RPMI7951 (cell line): ENCODE measurements around the gene MSH6. TPM values are rescaled to one million over a fixed set of nuclear protein-coding genes. Genes with fewer than 3 reads are reported as not detected.
A peak's percentile ranks its signal among the peaks of the same experiment; 100 is the strongest.

Experiments used
- DNase-seq: peaks from one replicate; pipeline ENCODE4 v3.0.0-alpha.2; 2012; ENCODE audit warnings: low read depth
- total RNA-seq: library from RNA; depleted of rRNA; stranded (reverse); fragments of >200 nt; shearing (Covaris generic); gene quantifications from 2 replicates; pipeline ENCODE4 v1.2.3, GENCODE V29; 2014

MSH6 gene
- total RNA-seq, 1 experiment from 2014 or later: 56.4 TPM

DNA sequence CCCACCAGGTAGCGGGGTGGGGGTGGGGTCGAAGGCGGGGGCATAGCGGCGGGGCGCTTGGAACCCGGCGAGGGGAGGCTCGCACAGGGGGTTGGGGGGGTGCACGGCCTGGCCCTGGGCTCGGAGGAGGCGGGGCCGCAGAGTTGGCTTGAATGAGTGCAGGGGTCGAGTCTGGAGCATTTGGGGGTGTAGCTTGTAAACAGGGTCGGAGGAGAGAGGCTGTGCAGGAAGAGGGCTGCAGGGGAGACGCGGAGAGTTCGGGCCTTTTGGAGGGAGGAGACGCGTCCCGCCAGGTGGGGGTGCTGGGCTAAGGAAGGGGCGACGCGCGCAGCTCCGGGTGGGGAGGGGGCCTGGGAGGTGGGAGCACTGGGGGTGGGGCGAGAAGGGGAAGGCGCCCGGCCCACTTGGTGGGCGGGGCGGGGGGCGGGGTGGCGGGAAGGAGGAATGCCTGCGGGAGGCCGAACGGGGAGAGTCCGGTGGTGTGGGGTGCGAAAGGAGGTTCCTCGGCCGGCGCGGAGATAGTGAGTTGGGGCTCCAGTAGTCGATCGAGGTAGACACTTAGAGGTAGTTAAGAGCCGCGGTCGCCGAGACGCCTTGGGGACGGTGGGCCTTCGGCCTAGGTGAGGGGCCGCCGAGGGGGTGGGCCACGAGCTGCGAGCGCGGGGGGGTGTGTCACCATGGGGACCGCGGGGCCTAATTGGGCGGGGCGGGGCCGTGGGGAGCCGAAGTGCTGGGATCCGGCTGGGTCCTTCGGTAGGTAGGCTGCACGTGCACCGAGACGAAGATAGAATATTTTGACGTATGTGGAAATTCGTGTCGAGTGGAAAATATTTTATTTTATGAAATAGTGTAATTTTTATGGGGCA is 774 bp downstream of the MSH6 start:
- peak; percentile 62 for DNase-seq

DNA sequence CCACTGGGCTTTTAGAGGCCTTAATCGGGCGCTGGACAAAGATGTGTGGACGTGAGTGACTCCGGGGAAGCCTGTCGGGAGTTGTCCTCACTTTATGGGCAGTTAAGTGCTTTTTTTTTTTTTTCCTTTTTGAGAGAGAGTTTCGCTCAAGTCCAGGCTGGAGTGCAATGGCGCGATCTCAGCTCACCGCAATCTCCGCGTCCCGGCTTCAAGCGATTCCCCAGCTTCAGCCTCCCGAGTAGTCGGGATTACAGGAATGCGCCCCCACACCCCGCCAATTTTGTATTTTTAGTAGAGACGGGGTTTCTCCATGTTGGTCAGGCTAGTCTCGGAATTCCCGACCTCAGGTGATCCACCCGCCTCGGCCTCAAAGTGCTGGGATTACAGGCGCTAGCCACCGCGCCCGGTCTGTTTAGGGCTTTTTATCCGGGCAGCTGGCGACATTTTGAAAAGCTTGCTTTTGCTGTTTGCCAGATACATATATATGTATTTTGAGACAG is 1.5 kb downstream of the MSH6 start:
- DNase-seq: no peak

DNA sequence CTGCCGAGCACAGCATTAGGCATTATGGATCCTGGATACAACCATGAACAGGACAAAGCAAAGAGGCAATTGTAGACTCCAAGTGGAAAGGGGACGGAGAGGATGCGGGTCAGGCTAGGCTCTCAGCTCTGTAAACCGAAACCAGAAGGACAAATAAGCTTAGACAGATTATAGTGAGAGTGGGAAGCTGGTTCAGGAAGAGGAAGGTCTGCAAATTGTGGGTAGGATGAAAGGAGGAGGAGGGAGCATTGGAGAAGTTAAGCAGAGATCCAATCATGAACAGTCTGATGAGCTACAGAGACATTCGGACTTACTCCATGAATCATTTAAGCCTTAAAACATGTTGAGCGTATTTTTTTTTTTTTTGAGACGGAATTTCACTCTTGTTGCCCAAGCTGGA is 3.0 kb downstream of the MSH6 start:
- DNase-seq: no peak

DNA sequence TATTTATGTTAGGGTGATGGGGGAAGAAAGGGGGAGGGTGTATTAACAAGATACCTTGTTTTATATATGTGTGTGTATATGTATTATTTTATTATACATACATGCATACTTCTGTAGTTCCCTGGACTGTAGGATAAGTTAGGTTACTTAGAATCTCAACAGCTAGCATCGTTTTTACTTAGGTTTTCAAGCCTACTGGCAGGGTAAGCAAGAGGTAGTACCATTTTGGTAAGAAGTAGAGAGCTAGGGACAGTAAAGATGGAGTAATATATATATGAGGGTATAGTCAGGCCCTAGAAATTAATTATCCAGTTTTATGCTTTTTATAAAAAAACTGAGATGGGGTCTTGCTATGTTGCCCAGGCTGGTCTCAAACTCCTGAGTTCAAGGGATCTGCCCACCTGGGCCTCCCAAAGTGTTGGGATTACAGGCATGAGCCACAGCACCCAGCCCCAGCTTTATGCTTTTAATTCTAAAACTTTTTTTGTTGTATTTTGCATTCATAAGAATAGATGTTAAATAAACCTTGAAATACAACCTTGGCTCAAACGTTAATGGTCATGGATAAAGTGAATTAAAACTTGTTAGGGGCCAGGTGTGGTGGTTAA is 13.2 kb downstream of the MSH6 start:
- DNase-seq: no peak

DNA sequence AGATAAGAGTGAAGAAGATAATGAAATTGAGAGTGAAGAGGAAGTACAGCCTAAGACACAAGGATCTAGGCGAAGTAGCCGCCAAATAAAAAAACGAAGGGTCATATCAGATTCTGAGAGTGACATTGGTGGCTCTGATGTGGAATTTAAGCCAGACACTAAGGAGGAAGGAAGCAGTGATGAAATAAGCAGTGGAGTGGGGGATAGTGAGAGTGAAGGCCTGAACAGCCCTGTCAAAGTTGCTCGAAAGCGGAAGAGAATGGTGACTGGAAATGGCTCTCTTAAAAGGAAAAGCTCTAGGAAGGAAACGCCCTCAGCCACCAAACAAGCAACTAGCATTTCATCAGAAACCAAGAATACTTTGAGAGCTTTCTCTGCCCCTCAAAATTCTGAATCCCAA is 15.7 kb downstream of the MSH6 start:
- DNase-seq: no peak

DNA sequence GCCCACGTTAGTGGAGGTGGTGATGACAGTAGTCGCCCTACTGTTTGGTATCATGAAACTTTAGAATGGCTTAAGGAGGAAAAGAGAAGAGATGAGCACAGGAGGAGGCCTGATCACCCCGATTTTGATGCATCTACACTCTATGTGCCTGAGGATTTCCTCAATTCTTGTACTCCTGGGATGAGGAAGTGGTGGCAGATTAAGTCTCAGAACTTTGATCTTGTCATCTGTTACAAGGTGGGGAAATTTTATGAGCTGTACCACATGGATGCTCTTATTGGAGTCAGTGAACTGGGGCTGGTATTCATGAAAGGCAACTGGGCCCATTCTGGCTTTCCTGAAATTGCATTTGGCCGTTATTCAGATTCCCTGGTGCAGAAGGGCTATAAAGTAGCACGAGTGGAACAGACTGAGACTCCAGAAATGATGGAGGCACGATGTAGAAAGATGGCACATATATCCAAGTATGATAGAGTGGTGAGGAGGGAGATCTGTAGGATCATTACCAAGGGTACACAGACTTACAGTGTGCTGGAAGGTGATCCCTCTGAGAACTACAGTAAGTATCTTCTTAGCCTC is 16.2 kb downstream of the MSH6 start:
- no peak for DNase-seq

DNA sequence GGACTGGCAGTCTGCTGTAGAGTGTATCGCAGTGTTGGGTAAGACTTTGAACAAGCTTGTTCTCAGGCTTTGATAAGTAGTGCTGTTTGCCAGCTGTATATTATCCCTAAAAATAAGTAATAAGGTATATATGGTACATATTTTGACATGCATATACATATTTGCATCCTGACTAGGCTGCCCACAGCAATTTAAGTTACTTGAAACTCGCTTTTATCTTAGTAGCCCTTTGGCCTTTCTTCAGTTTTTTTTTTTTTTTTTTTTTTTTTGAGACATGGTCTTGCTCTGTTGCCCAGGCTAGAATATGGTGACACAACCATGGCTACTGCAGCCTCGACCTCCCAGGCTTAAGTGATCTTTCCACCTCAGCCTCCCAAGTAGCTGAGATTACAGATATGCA is 18.2 kb downstream of the MSH6 start:
- no peak for DNase-seq

DNA sequence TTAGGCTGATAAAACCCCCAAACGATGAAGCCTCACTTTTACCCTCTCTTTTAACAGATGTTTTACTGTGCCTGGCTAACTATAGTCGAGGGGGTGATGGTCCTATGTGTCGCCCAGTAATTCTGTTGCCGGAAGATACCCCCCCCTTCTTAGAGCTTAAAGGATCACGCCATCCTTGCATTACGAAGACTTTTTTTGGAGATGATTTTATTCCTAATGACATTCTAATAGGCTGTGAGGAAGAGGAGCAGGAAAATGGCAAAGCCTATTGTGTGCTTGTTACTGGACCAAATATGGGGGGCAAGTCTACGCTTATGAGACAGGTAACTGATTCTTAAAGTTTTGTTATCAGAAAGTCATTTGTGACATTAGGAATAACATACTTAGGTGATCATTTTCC is 20.4 kb downstream of the MSH6 start:
- no peak for DNase-seq

DNA sequence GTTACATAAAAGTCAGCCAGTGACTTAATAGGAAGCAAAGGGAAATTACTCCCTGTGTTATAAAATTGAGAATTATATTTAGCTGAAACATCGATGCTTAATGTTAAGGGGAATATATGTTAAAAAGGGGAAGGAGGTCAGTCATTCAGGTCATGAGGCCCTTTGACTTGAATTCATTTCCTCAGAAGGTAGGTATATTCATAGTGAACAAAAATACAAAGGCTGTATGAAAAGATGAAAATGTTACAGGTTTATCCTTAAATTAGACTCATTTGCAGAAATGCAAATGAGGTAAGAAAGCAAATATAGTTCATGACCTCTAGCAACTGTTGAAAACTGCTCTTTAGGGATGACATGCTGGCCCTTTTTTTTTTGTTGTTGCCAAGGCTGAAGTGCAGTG is 20.8 kb downstream of the MSH6 start:
- DNase-seq: no peak

DNA sequence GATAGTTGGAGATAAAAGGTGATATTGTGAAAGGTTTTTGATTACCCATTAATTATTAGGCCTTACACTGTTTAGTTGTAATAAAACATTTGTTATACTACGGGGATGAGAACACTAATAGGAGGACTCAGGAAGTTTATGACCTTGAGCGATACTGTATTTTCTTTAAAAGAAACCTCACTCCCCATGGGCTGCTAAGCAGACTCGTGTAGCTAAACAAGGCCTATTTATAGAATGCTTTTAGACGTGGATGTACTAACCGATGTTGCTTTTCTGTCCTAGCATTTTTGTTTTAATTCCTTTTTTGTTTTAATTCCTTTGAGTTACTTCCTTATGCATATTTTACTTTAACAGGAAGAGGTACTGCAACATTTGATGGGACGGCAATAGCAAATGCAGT is 22.9 kb downstream of the MSH6 start:
- DNase-seq: no peak

DNA sequence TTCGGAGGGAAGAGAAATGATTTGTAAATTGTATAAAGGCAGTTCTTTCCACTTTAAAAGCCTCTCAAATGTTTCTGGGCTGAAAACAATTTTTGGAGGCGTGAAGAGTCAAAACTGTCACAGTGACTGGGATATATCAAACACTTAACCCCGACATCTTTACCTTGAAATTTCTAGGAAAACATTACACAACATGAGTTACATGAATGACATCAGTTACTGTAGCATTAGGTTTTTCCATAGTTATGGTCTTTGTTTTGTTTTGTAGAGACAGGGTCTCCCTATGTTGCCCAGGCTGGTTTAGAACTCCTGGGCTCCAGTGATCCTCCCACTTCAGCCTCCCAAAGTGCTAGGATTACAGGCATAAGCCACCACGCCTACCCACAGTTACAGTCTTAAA is 25.7 kb downstream of the MSH6 start:
- DNase-seq: no peak

DNA sequence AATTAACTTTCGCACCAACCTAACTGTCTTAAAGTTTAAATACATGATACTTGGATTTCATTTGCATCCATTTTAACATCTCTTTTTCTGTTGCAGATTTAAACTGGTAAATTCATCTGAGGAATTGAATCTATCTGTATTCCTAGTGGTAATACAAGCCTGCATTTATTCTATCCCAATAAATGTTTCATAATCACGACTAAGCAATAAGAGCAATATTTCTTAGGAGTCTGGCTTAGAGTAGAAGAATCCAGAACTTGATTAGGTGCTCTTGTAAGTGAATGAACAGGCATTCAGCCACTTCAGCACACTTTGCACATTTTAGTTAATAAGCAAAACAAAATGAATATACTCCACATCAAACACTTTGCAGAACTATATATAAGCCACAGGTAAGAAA is 27.0 kb downstream of the MSH6 start:
- no peak for DNase-seq

DNA sequence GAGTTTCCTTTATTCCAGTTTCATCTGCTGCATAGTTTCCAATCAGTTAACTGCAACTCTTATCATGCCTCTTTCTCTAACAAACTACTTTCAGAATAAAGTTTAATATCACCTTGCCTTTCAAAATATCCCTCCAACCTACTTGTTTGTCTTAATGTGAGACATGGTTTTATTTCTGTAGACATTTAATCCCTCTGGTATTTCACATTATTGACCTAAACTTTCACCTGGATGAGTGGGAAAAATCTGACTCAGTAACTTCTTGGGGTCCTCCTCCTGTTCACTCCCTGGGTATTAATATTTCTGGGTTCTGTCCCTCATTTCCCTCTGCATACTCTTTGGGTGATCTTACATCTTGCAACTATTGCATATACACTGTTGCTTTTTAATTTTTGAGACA is 27.9 kb downstream of the MSH6 start:
- DNase-seq: no peak

DNA sequence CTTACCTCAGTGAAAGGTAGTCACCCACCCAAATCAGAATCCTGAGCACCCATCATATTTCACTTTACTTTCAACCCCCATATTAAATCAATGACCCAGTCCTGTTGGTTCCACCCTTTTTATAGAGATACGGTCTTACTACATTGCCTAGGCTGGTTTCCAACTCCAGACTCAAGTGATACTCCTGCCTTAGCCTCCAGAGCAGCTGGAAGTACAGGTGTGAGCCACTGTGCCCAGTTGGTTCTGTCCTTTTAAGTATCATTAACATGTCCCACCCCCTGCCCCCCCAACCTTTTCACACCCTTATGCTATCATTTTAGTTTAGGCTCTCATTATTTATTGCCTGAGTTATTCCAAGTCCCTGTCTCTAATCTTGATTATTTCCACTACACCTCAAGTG is 28.7 kb downstream of the MSH6 start:
- DNase-seq: no peak

DNA sequence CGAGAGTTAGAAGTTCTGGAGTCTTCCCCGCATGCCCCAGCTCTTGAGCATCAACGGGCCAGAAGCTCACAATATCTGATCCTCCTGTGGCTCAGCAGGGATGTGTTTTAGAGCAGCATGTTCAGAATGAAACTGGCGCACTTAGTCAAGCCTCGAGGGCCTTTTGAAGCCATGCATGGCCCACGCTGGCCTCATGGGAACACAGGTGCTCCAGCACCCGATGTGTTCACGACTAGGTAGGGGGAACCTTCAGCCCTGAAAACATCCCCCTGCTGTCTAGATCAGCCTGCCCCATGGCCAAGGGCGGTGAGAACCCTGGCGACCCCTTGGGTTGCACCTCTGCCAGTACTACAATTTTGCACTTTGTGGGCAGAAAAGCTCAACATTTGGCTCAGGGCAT is 32.8 kb downstream of the MSH6 start:
- DNase-seq: no peak

DNA sequence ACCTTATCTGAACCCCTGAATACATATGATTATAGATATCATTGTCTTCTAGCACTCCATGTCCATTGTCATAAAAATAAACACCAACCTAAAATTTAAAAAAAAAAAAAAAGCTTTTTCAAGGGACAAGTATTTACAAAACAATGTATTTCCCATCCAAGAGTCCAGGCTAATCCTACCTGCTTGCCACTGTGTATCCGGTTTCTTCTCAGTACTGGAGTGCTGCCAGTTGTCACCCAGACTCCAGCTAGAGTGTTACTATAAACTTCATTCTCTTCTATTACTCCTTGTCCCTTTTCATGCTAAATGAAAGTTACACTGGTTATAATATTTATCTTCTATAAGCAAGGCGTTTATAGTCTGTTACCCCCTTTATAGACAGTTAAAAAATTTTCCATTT is 35.8 kb downstream of the MSH6 start:
- DNase-seq: no peak

DNA sequence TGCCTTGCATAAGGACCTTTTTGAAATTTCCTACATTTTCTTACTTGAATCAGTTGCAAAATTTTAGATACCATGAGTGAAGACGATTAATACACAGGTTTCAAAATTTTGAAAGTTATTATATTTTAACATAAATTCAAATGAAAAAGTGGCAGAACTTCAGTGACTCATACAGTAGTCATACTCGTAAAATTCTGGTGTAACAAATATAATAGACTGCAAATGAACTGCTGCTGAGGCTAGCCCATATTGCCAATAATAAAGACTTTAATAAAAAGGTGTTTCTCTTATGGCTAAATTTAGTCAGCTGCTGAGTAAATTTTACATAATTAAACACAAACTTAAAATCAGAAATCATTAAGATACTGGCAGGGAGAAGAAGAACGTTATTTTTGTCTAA is 36.9 kb downstream of the MSH6 start:
- peak; percentile 10 for DNase-seq

DNA sequence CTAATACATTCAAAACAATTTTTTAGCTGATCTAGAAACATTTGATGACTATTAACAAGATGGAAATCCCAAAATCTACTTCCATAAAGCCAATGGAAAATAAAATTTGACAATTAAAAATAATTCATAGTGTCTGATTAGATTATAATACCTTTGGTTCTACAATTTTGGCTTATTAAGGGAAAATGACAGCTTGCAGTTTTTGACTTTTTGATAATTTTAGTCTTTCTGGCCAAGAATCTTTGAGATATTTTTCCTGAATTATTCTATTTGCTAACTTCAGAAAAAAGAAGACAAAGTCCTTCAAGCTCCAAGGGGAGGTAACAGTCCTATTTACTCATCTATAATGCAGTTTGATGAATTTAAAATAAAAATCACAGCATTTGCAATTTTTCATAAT is 39.6 kb downstream of the MSH6 start:
- DNase-seq: no peak

DNA sequence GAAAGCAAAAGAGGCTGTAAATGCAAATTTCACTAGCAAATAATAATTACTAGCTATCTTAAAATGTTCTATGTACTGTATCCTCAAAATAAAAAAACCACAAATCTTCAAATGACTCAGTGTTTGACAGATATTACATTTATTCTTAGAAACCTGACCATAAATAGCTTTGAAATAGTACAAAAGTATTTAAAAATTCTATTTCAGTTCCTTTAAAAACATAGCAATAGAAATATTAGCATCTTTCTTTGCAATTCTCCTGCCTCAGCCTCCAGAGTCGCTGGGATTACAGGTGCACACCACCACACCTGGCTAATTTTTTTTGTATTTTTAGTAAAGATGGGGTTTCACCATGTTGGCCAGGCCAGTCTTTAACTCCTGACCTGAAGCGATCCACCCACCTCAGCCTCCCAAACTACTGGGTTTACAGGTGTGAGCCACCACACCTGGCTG is 50.6 kb downstream of the MSH6 start:
- no peak for DNase-seq

DNA sequence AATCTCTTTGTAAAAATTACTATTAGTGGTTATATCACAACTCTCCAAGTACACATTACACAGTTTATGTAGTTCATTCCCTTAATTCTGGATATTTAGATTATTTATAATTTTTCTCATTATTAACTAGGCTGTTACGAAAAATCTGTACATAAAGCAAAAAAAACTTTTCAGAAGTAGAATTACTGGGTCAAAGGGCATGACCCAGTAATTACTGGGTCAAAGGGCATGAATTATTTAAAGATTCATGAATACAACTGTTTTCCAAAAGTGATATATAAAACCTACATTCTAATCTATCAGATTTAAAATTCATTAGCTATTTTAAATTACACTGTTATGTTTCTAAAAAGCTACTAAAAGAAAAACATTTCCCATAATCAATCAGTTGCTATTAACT is 55.3 kb downstream of the MSH6 start:
- DNase-seq: no peak

DNA sequence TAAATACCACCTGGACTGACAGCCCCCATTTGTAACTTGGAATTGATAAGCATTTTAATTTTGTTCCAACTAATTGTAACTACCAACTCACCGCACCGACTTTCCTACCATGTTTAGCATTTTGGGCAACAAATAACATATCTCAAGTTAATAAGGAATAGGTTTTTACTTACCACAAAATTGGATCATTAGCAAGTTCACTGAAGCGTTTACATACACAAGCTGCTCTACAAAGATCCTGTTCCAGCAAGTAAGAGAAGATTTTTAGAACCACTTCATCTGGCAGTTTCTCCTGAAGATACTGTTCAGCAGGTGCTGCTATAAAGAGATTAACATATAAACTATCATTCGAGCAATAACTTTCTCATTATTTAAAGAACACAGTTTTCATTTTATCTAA is 55.7 kb downstream of the MSH6 start:
- no peak for DNase-seq

DNA sequence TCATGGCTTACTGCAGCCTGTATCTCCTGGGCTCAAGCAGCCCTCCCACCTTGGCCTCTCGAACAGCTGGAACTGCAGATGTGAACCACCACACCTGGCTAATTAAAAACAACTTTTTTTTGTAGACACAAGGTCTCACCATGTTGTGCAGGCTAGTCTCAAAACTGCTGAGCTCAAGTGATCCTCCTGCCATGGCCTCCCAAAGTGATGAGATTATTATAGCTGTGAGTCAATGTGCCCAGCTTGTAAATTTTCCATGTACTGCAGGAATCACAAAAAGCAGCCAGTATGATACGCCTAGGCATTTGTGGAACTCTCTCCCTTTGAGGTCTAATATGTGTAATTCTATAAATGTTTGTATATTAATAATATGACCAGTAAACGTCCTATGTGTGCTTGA is 59.9 kb downstream of the MSH6 start:
- no peak for DNase-seq

DNA sequence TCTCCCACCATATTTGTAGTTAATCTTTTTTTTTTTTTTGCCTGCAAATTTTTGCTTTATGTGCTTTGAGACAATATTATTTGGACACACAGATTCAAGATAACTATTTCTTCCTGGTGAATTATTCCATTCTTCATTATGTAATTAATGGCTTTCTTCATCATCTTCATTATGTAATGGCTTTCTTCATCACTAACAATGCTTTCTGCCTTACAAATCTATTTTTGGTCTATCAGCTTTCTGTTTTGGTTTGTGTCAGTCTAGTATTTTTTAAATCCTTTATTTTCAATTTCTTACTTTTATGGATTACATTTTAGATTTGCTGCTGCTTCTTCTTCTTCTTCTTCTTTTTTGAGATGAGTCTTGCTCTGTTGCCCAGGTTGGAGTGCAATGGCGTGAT is 60.5 kb downstream of the MSH6 start:
- no peak for DNase-seq
